HUDEP-2 (cell line): Measurements from ENCODE around the gene KIAA1586.
"Not testable (repeated sequence)": the region's sequence is repeated elsewhere in the genome, so short reads cannot be mapped to it uniquely, and the experiment has no call there.

Experiments
- DNase-seq, 76 experiments: peaks; one replicate each; lab custom pipeline; 2025; ENCODE audit not compliant: unreplicated experiment in 76 of 76; lab: John Stamatoyannopoulos, UW

KIAA1586 gene

GRCh38 chr6:57091375-57091774, 44.9 kb downstream of the KIAA1586 start:
- not testable (repeated sequence) for DNase-seq

- no peak for DNase-seq
These were observed 48.2 kb downstream of the KIAA1586 start for GRCh38 chr6:57094689-57095088.

DNA sequence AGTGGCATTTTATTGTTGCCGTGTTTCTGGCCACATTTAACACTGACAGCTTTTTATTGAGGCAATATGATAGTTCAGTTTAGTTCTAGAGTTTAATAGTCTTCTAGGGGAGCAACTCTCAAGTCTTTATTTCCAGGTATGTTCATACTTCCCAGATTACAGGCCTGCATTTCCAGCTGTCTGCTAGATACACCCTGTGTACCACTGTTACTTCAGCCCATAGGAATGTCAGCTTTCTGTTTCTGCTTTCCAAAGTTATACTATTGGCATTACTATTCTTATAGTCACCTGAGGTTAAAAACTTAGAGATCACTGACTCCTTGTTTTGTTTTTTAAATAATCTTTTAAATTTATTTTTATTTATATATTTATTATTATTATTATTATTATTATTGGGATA, 51.1 kb downstream of the KIAA1586 start:
- DNase-seq = no peak

DNA sequence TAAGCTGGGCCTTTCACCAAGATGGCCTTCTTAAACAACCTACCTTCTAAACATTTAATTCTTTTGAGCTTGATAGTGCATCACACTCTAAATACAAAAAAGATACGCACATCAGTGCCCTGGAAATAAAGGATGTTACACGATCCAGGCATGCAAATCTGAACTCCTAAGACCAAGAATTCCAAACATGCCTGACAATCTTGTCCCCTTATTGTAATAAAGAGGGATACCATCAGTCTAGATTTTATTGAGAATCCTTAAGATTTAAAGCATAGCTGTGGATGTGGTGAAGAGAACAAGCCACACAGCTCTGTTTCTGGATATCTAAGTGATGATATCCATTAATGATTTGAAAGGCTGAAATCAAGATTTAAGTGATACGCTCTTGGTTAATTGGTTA, 56.5 kb downstream of the KIAA1586 start:
- no peak for DNase-seq

DNA sequence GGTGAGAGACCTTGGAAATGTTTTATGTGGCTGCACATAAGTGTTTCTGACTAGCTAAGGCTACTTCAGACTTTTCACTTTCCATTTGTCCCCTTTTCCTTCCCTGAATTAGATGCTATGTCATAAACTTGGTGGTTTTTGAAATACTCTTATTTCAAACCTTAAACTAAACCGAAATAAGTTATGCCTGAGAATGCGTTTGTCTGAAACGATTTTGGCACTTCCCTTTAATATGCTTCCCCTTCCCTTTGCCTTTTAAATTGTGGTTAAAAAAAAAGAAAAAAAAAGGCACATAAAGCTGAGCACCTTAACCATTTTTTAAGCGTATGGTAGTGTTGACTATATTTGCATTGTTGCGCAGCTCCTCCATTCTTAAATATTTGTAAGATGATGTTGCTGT, 57.8 kb downstream of the KIAA1586 start:
- DNase-seq = no peak
